ENCODE measurements around the gene HMCN2. TPM values are rescaled to one million over a fixed set of nuclear protein-coding genes. Genes with fewer than 3 reads are reported as not detected.

Gene HMCN2
- total RNA-seq, 6 experiments from 2014 or later, result 0.31 to 2.0 (median 1.1) TPM

DNA sequence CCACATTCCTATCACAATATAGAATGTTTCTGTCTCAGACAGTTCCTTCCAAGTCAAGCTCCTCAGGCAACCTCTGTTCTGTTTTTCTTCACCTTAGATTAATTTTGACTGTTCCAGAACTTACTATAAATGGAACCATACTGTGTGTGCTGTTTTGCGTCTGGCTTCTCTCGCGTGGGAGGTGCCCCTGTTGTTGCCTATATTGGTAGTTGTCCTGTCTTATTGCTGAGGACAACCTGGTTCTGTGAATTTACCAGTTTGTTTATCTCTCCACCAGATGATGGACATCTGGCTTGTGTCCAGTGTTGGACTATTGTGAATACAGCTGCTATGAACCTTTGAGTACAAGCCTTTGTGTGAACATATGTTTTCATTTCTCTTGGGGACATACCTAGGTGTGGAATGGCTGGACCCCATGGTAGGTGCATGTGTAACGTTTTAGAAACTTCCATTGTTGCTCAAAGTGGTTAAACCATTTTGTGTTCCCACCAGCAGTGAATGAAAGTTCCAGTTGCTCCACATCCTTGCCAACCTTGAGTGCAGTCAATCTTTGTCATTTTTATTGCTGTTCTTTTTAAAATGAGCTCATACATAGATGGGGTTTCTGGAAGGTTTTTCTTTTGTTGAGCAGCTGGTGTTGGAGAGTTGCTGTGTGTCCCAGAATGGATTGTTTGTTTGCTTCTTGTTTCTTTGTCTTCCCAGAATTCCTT, 18.1 kb downstream of the HMCN2 start:
- intact Hi-C loops (cut with DNase I), result no loop called here
- WGBS (ENCODE audit: insufficient coverage, low coverage, low lambda C conversion rate, missing lambda C conversion rate), result 80% methylated on average over 4 of the region's 4 CpGs
- H3K27ac ChIP-seq, result no peak overlapping the region
- H3K27me3 ChIP-seq, result no peaks in the 10 kb centered on the region
- no peak overlapping the region for H3K4me3 ChIP-seq
- H3K36me3 ChIP-seq, result no peaks in the 10 kb centered on the region
- no peaks in the 10 kb centered on the region for H3K4me1 ChIP-seq
- DNase-seq, result no peak
- no peak for ATAC-seq
- no peaks in the 10 kb centered on the region for H3K9me3 ChIP-seq
- no peak for TF ChIP-seq CTCF (IDR thresholded peaks at IDR 0.05)

- intact Hi-C loops (cut with DNase I), result no loop called here
- no peak for TF ChIP-seq POLR2A (IDR thresholded peaks at IDR 0.05)
- no peak for TF ChIP-seq CTCF (IDR thresholded peaks at IDR 0.05)
- Histone ChIP-seq H3K27me3 (no peaks in the 10 kb centered on the region), H3K4me3 (no peak overlapping the region), H3K36me3 (no peaks in the 10 kb centered on the region), H3K27ac (no peak overlapping the region), H3K4me1 (no peaks in the 10 kb centered on the region), H3K9me3 (no peaks in the 10 kb centered on the region)
- DNase-seq (peak in 1 of 3 donors; percentile 28), ATAC-seq (no peak)
- 73% methylated on average over 8 of the region's 10 CpGs for WGBS (ENCODE audit: insufficient coverage, low coverage, low lambda C conversion rate, missing lambda C conversion rate)
Observed at GRCh38 chr9:130284249-130284625, 18.7 kb downstream of the HMCN2 start.

GRCh38 chr9:130284690-130285089, 19.1 kb downstream of the HMCN2 start:
- intact Hi-C loops (cut with DNase I), result no loop called here
- no peak overlapping the region for H3K27ac ChIP-seq
- no peak for ATAC-seq

DNA sequence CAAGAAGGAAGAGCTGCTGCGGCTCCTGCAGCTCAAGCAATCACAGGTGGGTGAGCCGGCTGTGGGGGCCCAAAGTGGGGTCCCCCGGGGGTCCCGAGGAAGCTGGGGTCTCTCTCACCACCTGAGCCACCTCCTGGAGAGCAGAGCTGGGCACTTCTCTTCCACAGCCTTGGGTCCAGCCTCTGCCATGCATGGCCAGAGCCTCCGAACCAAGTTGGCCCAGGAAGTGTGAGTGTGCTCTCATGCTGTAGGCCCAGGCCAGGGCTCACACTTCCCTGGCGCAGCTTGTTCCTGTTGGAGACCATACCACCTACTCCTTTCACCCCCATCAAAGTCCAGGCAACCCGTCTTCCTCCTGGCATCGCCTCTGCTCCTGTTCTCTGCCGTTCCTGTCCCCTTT, 19.7 kb downstream of the HMCN2 start:
- no CpG with 5 or more reads among the region's 9 CpGs for WGBS (ENCODE audit: insufficient coverage, low coverage, low lambda C conversion rate, missing lambda C conversion rate)
- intact Hi-C loops (cut with DNase I), result no loop called here
- no peaks in the 10 kb centered on the region for H3K27me3 ChIP-seq
- no peak for TF ChIP-seq POLR2A (IDR thresholded peaks at IDR 0.05)
- no peaks in the 10 kb centered on the region for H3K9me3 ChIP-seq
- H3K36me3 ChIP-seq, result no peaks in the 10 kb centered on the region
- H3K4me1 ChIP-seq, result no peaks in the 10 kb centered on the region
- no peak overlapping the region for H3K4me3 ChIP-seq
- ATAC-seq (no peak), DNase-seq (peak in 1 of 3 donors; percentile 29)
- no peak overlapping the region for H3K27ac ChIP-seq

More at GRCh38 chr9:130284690-130285089, 19.1 kb downstream of the HMCN2 start:
- H3K9me3 ChIP-seq, result no peaks in the 10 kb centered on the region
- no peak for TF ChIP-seq POLR2A (IDR thresholded peaks at IDR 0.05)
- no peak for TF ChIP-seq CTCF (IDR thresholded peaks at IDR 0.05)
- H3K4me1 ChIP-seq, result no peaks in the 10 kb centered on the region
- no peaks in the 10 kb centered on the region for H3K27me3 ChIP-seq
- 83% methylated on average over 6 of the region's 7 CpGs for WGBS (ENCODE audit: insufficient coverage, low coverage, low lambda C conversion rate, missing lambda C conversion rate)
- H3K4me3 ChIP-seq, result no peak overlapping the region
- H3K36me3 ChIP-seq, result no peaks in the 10 kb centered on the region
- peak in 1 of 3 donors; percentile 22 for DNase-seq

- 80% methylated on average over 1 of the region's 17 CpGs for WGBS (ENCODE audit: insufficient coverage, low coverage, low lambda C conversion rate, missing lambda C conversion rate)
- Histone ChIP-seq H3K27ac (no peak overlapping the region), H3K36me3 (no peaks in the 10 kb centered on the region), H3K4me1 (no peaks in the 10 kb centered on the region), H3K27me3 (no peaks in the 10 kb centered on the region), H3K4me3 (no peak overlapping the region), H3K9me3 (no peaks in the 10 kb centered on the region)
- no peak for TF ChIP-seq POLR2A (IDR thresholded peaks at IDR 0.05)
- TF ChIP-seq CTCF (IDR thresholded peaks at IDR 0.05), result no peak
- ATAC-seq (no peak), DNase-seq (peak in 1 of 3 donors; percentile 28)
- intact Hi-C loops (cut with DNase I), result no loop called here
Observed at GRCh38 chr9:130286072-130286770, 20.7 kb downstream of the HMCN2 start.

Measured in right lobe of liver (tissue), 6 donors.